GM21723 (cell line): Measurements from ENCODE around the gene DIS3L2.

Experiments used
- ATAC-seq: cut with Tn5 transposase; IDR thresholded peaks from one replicate; pipeline ENCODE4 v1.9.1; 2021; ENCODE audit warnings: mild to moderate bottlenecking, moderate library complexity; ENCODE audit not compliant: unreplicated experiment

DIS3L2 gene

GRCh38 chr2:232340171-232340935 is 378.8 kb downstream of the DIS3L2 start:
- no peak for ATAC-seq

GRCh38 chr2:232341061-232341738 is 379.7 kb downstream of the DIS3L2 start:
- ATAC-seq = no peak

- no peak for ATAC-seq
Observed at GRCh38 chr2:232341739-232342126, 380.2 kb downstream of the DIS3L2 start.

GRCh38 chr2:232342635-232343565 is 381.4 kb downstream of the DIS3L2 start:
- ATAC-seq = no peak

GRCh38 chr2:232343821-232344220 is 382.3 kb downstream of the DIS3L2 start:
- no peak for ATAC-seq

GRCh38 chr2:232345251-232345650 is 383.7 kb downstream of the DIS3L2 start:
- no peak for ATAC-seq

GRCh38 chr2:232347369-232347768 is 385.9 kb downstream of the DIS3L2 start:
- no peak for ATAC-seq

GRCh38 chr2:232348936-232349335 is 387.4 kb downstream of the DIS3L2 start:
- no peak for ATAC-seq

- no peak for ATAC-seq
Observed at GRCh38 chr2:232349546-232349945, 388.0 kb downstream of the DIS3L2 start.

GRCh38 chr2:232349946-232350635 is 388.6 kb downstream of the DIS3L2 start:
- no peak for ATAC-seq

GRCh38 chr2:232350804-232351685 is 389.5 kb downstream of the DIS3L2 start:
- no peak for ATAC-seq

- no peak for ATAC-seq
Observed at GRCh38 chr2:232351686-232352510, 390.4 kb downstream of the DIS3L2 start.

- ATAC-seq = no peak
Observed at GRCh38 chr2:232352511-232353091, 391.1 kb downstream of the DIS3L2 start.

- no peak for ATAC-seq
Observed at GRCh38 chr2:232353096-232353495, 391.6 kb downstream of the DIS3L2 start.

GRCh38 chr2:232353660-232354059 is 392.1 kb downstream of the DIS3L2 start:
- no peak for ATAC-seq

- ATAC-seq = no peak
Observed at GRCh38 chr2:232354069-232354468, 392.6 kb downstream of the DIS3L2 start.

- no peak for ATAC-seq
Observed at GRCh38 chr2:232361646-232362045, 400.1 kb downstream of the DIS3L2 start.

GRCh38 chr2:232362174-232362900 is 400.8 kb downstream of the DIS3L2 start:
- ATAC-seq = no peak
